C4-2B (cell line): ENCODE measurements around the gene SPINK1.

Experiments used
- CTCF ChIP-seq: fragments of 450-650 bp; conservative IDR thresholded peaks from 2 replicates; pipeline ENCODE4 v1.5.1; 2017; ENCODE audit warnings: mild to moderate bottlenecking
- ZFX ChIP-seq: fragments of 450-650 bp; IDR thresholded peaks from 2 replicates; pipeline ENCODE4 v1.6.1; 2017

- TF ChIP-seq CTCF (no peak), ZFX (no peak)
These were observed 27.1 kb upstream of the SPINK1 start for GRCh38 chr5:147858565-147858964.
